ENCODE data around the gene MED8.

MED8 gene

GRCh38 chr1:43383449-43383848 lies 6.2 kb downstream of the MED8 start:
- TF ChIP-seq, protein P1, sequence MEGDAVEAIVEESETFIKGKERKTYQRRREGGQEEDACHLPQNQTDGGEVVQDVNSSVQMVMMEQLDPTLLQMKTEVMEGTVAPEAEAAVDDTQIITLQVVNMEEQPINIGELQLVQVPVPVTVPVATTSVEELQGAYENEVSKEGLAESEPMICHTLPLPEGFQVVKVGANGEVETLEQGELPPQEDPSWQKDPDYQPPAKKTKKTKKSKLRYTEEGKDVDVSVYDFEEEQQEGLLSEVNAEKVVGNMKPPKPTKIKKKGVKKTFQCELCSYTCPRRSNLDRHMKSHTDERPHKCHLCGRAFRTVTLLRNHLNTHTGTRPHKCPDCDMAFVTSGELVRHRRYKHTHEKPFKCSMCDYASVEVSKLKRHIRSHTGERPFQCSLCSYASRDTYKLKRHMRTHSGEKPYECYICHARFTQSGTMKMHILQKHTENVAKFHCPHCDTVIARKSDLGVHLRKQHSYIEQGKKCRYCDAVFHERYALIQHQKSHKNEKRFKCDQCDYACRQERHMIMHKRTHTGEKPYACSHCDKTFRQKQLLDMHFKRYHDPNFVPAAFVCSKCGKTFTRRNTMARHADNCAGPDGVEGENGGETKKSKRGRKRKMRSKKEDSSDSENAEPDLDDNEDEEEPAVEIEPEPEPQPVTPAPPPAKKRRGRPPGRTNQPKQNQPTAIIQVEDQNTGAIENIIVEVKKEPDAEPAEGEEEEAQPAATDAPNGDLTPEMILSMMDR (IDR thresholded peaks at IDR 0.05; ENCODE audit: low read depth, low read length, missing control alignments) = no peak
- no peak for DNase-seq (ENCODE audit: low read depth)
- H3K4me3 ChIP-seq (ENCODE audit: low read depth, low read length) = no peak overlapping the region

GRCh38 chr1:43382027-43382779 lies 7.4 kb downstream of the MED8 start:
- TF ChIP-seq, protein P1 (IDR thresholded peaks at IDR 0.05; ENCODE audit: low read depth, low read length, missing control alignments) = no peak
- no peak for DNase-seq (ENCODE audit: low read depth)
- H3K4me3 ChIP-seq (ENCODE audit: low read depth, low read length) = no peak overlapping the region

- H3K4me3 ChIP-seq (ENCODE audit: low read depth, low read length) = no peak overlapping the region
- DNase-seq (ENCODE audit: low read depth) = no peak
- TF ChIP-seq, protein P1 (IDR thresholded peaks at IDR 0.05; ENCODE audit: low read depth, low read length, missing control alignments) = no peak
Measured at GRCh38 chr1:43381612-43382011, 8.0 kb downstream of the MED8 start.

DNA sequence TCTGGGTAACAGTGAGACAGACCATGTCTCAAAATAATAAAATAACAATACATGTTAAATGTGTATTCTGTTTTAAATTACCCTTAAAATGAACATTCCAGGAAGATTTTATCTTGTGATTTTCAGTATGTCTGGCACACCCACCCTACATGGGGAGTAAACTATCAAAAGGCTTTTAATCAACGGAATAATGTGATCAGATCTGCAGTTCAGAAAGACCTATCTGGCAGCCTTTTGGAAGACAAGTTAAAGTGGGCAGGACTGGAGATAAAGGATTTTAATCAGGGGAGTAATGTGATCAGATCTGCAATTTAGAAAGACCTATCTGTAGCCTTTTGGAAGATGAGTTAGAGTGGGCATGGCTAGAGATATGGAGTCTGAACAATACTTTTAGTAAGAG lies 10.1 kb downstream of the MED8 start:
- TF ChIP-seq, protein P1 (IDR thresholded peaks at IDR 0.05; ENCODE audit: low read depth, low read length, missing control alignments) = no peak
- H3K4me3 ChIP-seq (ENCODE audit: low read depth, low read length) = no peak overlapping the region
- no peak for DNase-seq (ENCODE audit: low read depth)

DNA sequence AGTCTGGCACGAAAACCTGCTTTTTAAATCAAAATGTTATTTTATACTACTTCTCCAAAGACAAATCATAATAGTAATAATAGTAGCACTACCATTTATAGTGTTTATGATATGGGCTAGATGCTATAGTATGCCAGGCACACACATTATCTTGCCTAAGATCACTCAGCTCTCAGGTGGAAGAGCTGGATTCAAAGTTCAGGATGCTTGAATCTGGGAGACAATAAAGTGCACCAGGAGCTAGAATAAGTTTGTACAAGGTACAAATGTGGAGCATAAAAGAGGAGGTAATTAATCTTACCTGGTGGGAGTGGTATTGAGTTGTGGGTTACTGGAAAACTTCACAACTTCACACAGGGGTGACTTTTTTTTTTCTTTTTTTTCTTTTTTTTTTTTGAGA lies 11.8 kb downstream of the MED8 start:
- no peak for DNase-seq (ENCODE audit: low read depth)
- H3K4me3 ChIP-seq (ENCODE audit: low read depth, low read length) = no peak overlapping the region
- TF ChIP-seq, protein P1 (IDR thresholded peaks at IDR 0.05; ENCODE audit: low read depth, low read length, missing control alignments) = no peak

DNA sequence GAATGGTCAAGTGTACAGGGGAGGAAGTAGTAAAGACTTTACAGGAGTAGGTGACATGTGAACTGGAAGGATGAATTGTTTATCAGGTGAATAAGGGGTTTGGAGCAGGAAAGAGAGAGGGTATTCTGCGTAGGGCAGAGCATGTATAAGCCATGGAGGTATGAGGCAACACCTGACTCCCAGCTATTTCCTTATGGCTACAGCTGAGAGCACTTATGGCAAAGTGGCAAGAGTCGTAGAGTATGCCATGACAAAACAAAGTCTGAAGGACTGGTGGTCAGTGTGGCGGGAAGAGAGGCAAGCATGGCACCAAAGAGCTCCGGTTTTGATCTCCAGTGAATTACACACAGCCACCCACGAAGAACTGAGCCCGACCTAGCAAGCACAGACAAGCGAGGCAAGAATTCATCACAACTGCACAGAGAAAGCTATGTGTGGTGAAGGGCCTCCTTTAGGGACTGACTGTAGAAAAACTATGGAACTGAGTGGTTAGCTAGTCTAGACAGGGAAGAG lies 12.8 kb downstream of the MED8 start:
- no peak overlapping the region for H3K4me3 ChIP-seq (ENCODE audit: low read depth, low read length)
- TF ChIP-seq, protein P1 (IDR thresholded peaks at IDR 0.05; ENCODE audit: low read depth, low read length, missing control alignments) = no peak
- DNase-seq (ENCODE audit: low read depth) = no peak
